Esophagus muscularis mucosa (tissue), 4 donors: ENCODE results near the gene TERF2IP.

Experiments
- CTCF ChIP-seq, 3 experiments: fragments of 200-600 bp in 2 of 3; fragments of 450-650 bp in 1 of 3; sonication (generic) in 2 of 3; IDR thresholded peaks; one replicate each; pipeline ENCODE4 v1.5.1; 2017 to 2019; ENCODE audit warnings: antibody characterized with exemption in 3 of 3, mild to moderate bottlenecking in 2 of 3, moderate library complexity in 1 of 3
- EP300 ChIP-seq: sonication (generic); formaldehyde crosslinking; IDR thresholded peaks from one replicate; pipeline ENCODE4 v1.6.1; 2017; ENCODE audit warnings: antibody characterized with exemption
- POLR2A ChIP-seq: fragments of 450-650 bp; IDR thresholded peaks from one replicate; pipeline ENCODE4 v1.6.1; 2017; ENCODE audit warnings: antibody characterized with exemption, moderate library complexity, mild to moderate bottlenecking, low read depth
- POLR2AphosphoS5 ChIP-seq, 2 donors: sonication (generic); formaldehyde crosslinking; IDR thresholded peaks; one replicate each; pipeline ENCODE4 v1.6.1; 2017; ENCODE audit warnings: antibody characterized with exemption in 2 of 2

- TF ChIP-seq POLR2A (no peak), EP300 (no peak), POLR2AphosphoS5 (IDR thresholded peaks at IDR 0.05) (no peak), CTCF (IDR thresholded peaks at IDR 0.05) (no peak)
Measured at GRCh38 chr16:75653922-75654321, 6.3 kb downstream of the TERF2IP start.
